Endothelial cell of umbilical vein (primary cell): Measurements from ENCODE around the gene NUDCD3.

Experiments used
- CTCF ChIP-seq, 2 donors: IDR thresholded peaks; 1 replicate in 1 of 2; 2 replicates in 1 of 2; pipeline ENCODE4 v1.5.1; 2011; ENCODE audit warnings: low read length in 2 of 2, mild to moderate bottlenecking in 2 of 2, moderate library complexity in 2 of 2, control low read depth in 1 of 2, inconsistent platforms in 1 of 2, low read depth in 1 of 2; ENCODE audit not compliant: insufficient read depth in 1 of 2; ENCODE audit errors: extremely low read depth in 1 of 2
- EZH2 ChIP-seq: IDR thresholded peaks from 2 replicates; pipeline ENCODE4 v1.6.1; 2012; ENCODE audit warnings: borderline replicate concordance, low read depth, mild to moderate bottlenecking, moderate library complexity, low read length, inconsistent platforms; ENCODE audit not compliant: severe bottlenecking
- GATA2 ChIP-seq: IDR thresholded peaks from 2 replicates; pipeline ENCODE4 v1.7.0; 2011; ENCODE audit warnings: low read depth, mild to moderate bottlenecking, moderate library complexity, mixed read lengths, low read length; ENCODE audit not compliant: insufficient read length, insufficient read depth
- JUN ChIP-seq: IDR thresholded peaks from 2 replicates; pipeline ENCODE4 v1.6.1; 2011; ENCODE audit warnings: borderline replicate concordance, low read depth; ENCODE audit not compliant: insufficient read length, insufficient read depth
- MYC ChIP-seq: IDR thresholded peaks from one replicate; pipeline ENCODE4 v1.6.1; 2011; ENCODE audit warnings: mild to moderate bottlenecking, low read depth, low read length
- POLR2A ChIP-seq: IDR thresholded peaks from 2 replicates; pipeline ENCODE4 v1.6.1; 2012; ENCODE audit warnings: low read depth, mild to moderate bottlenecking, control low read depth, low read length
- POLR2AphosphoS5 ChIP-seq: IDR thresholded peaks from 2 replicates; pipeline ENCODE4 v1.6.1; 2012; ENCODE audit warnings: low read depth, mild to moderate bottlenecking, control low read depth, low read length, moderate library complexity; ENCODE audit not compliant: insufficient read depth

- TF ChIP-seq CTCF (IDR thresholded peaks at IDR 0.05; ENCODE audit: extremely low read depth in 1 of 2, insufficient read depth in 1 of 2, low read depth in 1 of 2, low read length in 2 of 2) = peak; percentile 57 to 82
- TF ChIP-seq GATA2 = no peak
- no peak for TF ChIP-seq POLR2AphosphoS5
- TF ChIP-seq EZH2 = no peak
- TF ChIP-seq MYC = no peak
- TF ChIP-seq POLR2A = no peak
- no peak for TF ChIP-seq JUN
Observed at GRCh38 chr7:44348300-44348699, 142.2 kb downstream of the NUDCD3 start.
